ENCODE measurements around the gene CENPM.
A peak's percentile ranks its signal among the peaks of the same experiment; 100 is the strongest.

Gene CENPM

GRCh38 chr22:41946629-41947423 lies at the start of gene CENPM:
TSS of gene CENPM (minus strand) at chr22:41947152. CDS start at chr22:41947076, 76 bp downstream.
- peak; percentile 69 for FAIRE-seq

- no peak for FAIRE-seq
Observed at GRCh38 chr22:41995211-41995610, 48.3 kb upstream of the CENPM start.

- no peak for FAIRE-seq
Observed at GRCh38 chr22:41992496-41992895, 45.5 kb upstream of the CENPM start.

- FAIRE-seq: no peak
Observed at GRCh38 chr22:41991111-41991510, 44.2 kb upstream of the CENPM start.

- no peak for FAIRE-seq
Observed at GRCh38 chr22:41989246-41989645, 42.3 kb upstream of the CENPM start.

- no peak for FAIRE-seq
Observed at GRCh38 chr22:41987276-41987675, 40.3 kb upstream of the CENPM start.

- no peak for FAIRE-seq
Observed at GRCh38 chr22:41983513-41984405, 36.8 kb upstream of the CENPM start.

- FAIRE-seq: peak; percentile 38
Observed at GRCh38 chr22:41982865-41983264, 35.9 kb upstream of the CENPM start.

GRCh38 chr22:41979423-41980250 lies 32.7 kb upstream of the CENPM start:
- no peak for FAIRE-seq

- no peak for FAIRE-seq
Observed at GRCh38 chr22:41978732-41979131, 31.8 kb upstream of the CENPM start.

GRCh38 chr22:41976961-41977566 lies 30.1 kb upstream of the CENPM start:
- FAIRE-seq: no peak

- FAIRE-seq: no peak
Observed at GRCh38 chr22:41976070-41976901, 29.3 kb upstream of the CENPM start.

- FAIRE-seq: no peak
Observed at GRCh38 chr22:41975299-41976069, 28.5 kb upstream of the CENPM start.

- FAIRE-seq: no peak
Observed at GRCh38 chr22:41974691-41975290, 27.8 kb upstream of the CENPM start.

GRCh38 chr22:41971431-41971830 lies 24.5 kb upstream of the CENPM start:
- FAIRE-seq: no peak

- no peak for FAIRE-seq
Observed at GRCh38 chr22:41970601-41971000, 23.6 kb upstream of the CENPM start.

- no peak for FAIRE-seq
Observed at GRCh38 chr22:41969110-41969646, 22.2 kb upstream of the CENPM start, which contains the start of gene SEPTIN3. TSS of gene SEPTIN3 (plus strand) at chr22:41969443. CDS start at chr22:41971493, 2,050 bp downstream.

GRCh38 chr22:41968601-41969000 lies 21.6 kb upstream of the CENPM start:
- no peak for FAIRE-seq

- FAIRE-seq: peak; percentile 49
Observed at GRCh38 chr22:41966607-41967240, 19.8 kb upstream of the CENPM start.

Data from islet of Langerhans (tissue), 1 donor.